Measurements from ENCODE around the gene KCNJ6.
"Not testable (repeated sequence)": the region's sequence is repeated elsewhere in the genome, so short reads cannot be mapped to it uniquely, and the experiment has no call there.

The KCNJ6 gene

GRCh38 chr21:37765221-37765900, 150.9 kb downstream of the KCNJ6 start:
- no peaks in the 10 kb centered on the region for H3K4me1 Mint-ChIP-seq
- no peaks in the 10 kb centered on the region for H3K36me3 Mint-ChIP-seq
- no peak for ATAC-seq
- no peak overlapping the region for H3K4me3 Mint-ChIP-seq
- no peak for DNase-seq (ENCODE audit: low spot score in 2 of 2)
- no peaks in the 10 kb centered on the region for H3K9me3 Mint-ChIP-seq
- no peak overlapping the region for H3K27ac Mint-ChIP-seq

GRCh38 chr21:37764691-37765090, 151.6 kb downstream of the KCNJ6 start:
- DNase-seq (ENCODE audit: low spot score in 2 of 2), result no peak
- no peaks in the 10 kb centered on the region for H3K36me3 Mint-ChIP-seq
- H3K4me1 Mint-ChIP-seq, result no peaks in the 10 kb centered on the region
- no peak overlapping the region for H3K4me3 Mint-ChIP-seq
- no peaks in the 10 kb centered on the region for H3K9me3 Mint-ChIP-seq
- ATAC-seq, result no peak
- H3K27ac Mint-ChIP-seq, result no peak overlapping the region

- Mint-ChIP-seq H3K4me3 (no peak overlapping the region), H3K4me1 (no peaks in the 10 kb centered on the region), H3K27ac (no peak overlapping the region), H3K9me3 (no peaks in the 10 kb centered on the region), H3K36me3 (no peaks in the 10 kb centered on the region)
- no peak for DNase-seq (ENCODE audit: low spot score in 2 of 2)
- no peak for ATAC-seq
Measured at GRCh38 chr21:37763298-37763697, 153.0 kb downstream of the KCNJ6 start.

GRCh38 chr21:37762606-37763005, 153.7 kb downstream of the KCNJ6 start:
- no peaks in the 10 kb centered on the region for H3K9me3 Mint-ChIP-seq
- no peak overlapping the region for H3K27ac Mint-ChIP-seq
- no peaks in the 10 kb centered on the region for H3K4me1 Mint-ChIP-seq
- H3K36me3 Mint-ChIP-seq, result no peaks in the 10 kb centered on the region
- no peak for DNase-seq (ENCODE audit: low spot score in 2 of 2)
- no peak overlapping the region for H3K4me3 Mint-ChIP-seq
- ATAC-seq, result no peak

GRCh38 chr21:37761406-37761805, 154.9 kb downstream of the KCNJ6 start:
- H3K9me3 Mint-ChIP-seq; DNase-seq (ENCODE audit: low spot score in 2 of 2); H3K4me1 Mint-ChIP-seq; ATAC-seq; H3K27ac Mint-ChIP-seq; H3K4me3 Mint-ChIP-seq; H3K36me3 Mint-ChIP-seq: not testable (repeated sequence)

GRCh38 chr21:37759777-37760176, 156.5 kb downstream of the KCNJ6 start:
- Mint-ChIP-seq H3K4me3 (no peak overlapping the region), H3K27ac (no peak overlapping the region), H3K9me3 (no peaks in the 10 kb centered on the region), H3K4me1 (no peaks in the 10 kb centered on the region), H3K36me3 (no peaks in the 10 kb centered on the region)
- ATAC-seq (no peak), DNase-seq (ENCODE audit: low spot score in 2 of 2) (no peak)

GRCh38 chr21:37758982-37759381, 157.3 kb downstream of the KCNJ6 start:
- Mint-ChIP-seq H3K9me3 (no peaks in the 10 kb centered on the region), H3K27ac (no peak overlapping the region), H3K36me3 (no peaks in the 10 kb centered on the region), H3K4me3 (no peak overlapping the region), H3K4me1 (no peaks in the 10 kb centered on the region)
- DNase-seq (ENCODE audit: low spot score in 2 of 2), result no peak
- no peak for ATAC-seq

- H3K4me1 Mint-ChIP-seq, result no peaks in the 10 kb centered on the region
- no peak for ATAC-seq
- no peak overlapping the region for H3K4me3 Mint-ChIP-seq
Measured at GRCh38 chr21:37757606-37758376, 158.5 kb downstream of the KCNJ6 start.

GRCh38 chr21:37753122-37753599, 163.1 kb downstream of the KCNJ6 start:
- Mint-ChIP-seq H3K4me3 (no peak overlapping the region), H3K36me3 (no peaks in the 10 kb centered on the region), H3K9me3 (no peaks in the 10 kb centered on the region), H3K4me1 (no peaks in the 10 kb centered on the region), H3K27ac (no peak overlapping the region)
- ATAC-seq, result no peak
- DNase-seq (ENCODE audit: low spot score in 2 of 2), result no peak

More at GRCh38 chr21:37757606-37758376, 158.5 kb downstream of the KCNJ6 start:
- H3K9me3 Mint-ChIP-seq, result no peaks in the 10 kb centered on the region
- no peaks in the 10 kb centered on the region for H3K36me3 Mint-ChIP-seq
- no peak overlapping the region for H3K27ac Mint-ChIP-seq
- DNase-seq (ENCODE audit: low spot score in 2 of 2), result no peak

- ATAC-seq, result no peak
- H3K36me3 Mint-ChIP-seq, result no peaks in the 10 kb centered on the region
- no peak overlapping the region for H3K4me3 Mint-ChIP-seq
Measured at GRCh38 chr21:37751268-37751975, 164.8 kb downstream of the KCNJ6 start.

GRCh38 chr21:37749132-37749531, 167.1 kb downstream of the KCNJ6 start:
- Mint-ChIP-seq H3K9me3 (no peaks in the 10 kb centered on the region), H3K4me3 (no peak overlapping the region), H3K4me1 (no peaks in the 10 kb centered on the region), H3K36me3 (no peaks in the 10 kb centered on the region), H3K27ac (no peak overlapping the region)
- DNase-seq (ENCODE audit: low spot score in 2 of 2) (no peak), ATAC-seq (no peak)

More at GRCh38 chr21:37751268-37751975, 164.8 kb downstream of the KCNJ6 start:
- H3K4me1 Mint-ChIP-seq, result no peaks in the 10 kb centered on the region
- H3K9me3 Mint-ChIP-seq, result no peaks in the 10 kb centered on the region
- DNase-seq (ENCODE audit: low spot score in 2 of 2), result no peak
- H3K27ac Mint-ChIP-seq, result no peak overlapping the region

GRCh38 chr21:37748351-37748750, 167.9 kb downstream of the KCNJ6 start:
- Mint-ChIP-seq H3K4me3 (no peak overlapping the region), H3K27ac (no peak overlapping the region), H3K36me3 (no peaks in the 10 kb centered on the region), H3K9me3 (no peaks in the 10 kb centered on the region), H3K4me1 (no peaks in the 10 kb centered on the region)
- ATAC-seq (no peak), DNase-seq (ENCODE audit: low spot score in 2 of 2) (no peak)

GRCh38 chr21:37746849-37747248, 169.4 kb downstream of the KCNJ6 start:
- Mint-ChIP-seq H3K4me1 (no peaks in the 10 kb centered on the region), H3K36me3 (no peaks in the 10 kb centered on the region), H3K4me3 (no peak overlapping the region), H3K9me3 (no peaks in the 10 kb centered on the region), H3K27ac (no peak overlapping the region)
- no peak for DNase-seq (ENCODE audit: low spot score in 2 of 2)
- ATAC-seq, result no peak

GRCh38 chr21:37744551-37744950, 171.7 kb downstream of the KCNJ6 start:
- Mint-ChIP-seq H3K4me1 (no peaks in the 10 kb centered on the region), H3K4me3 (no peak overlapping the region), H3K27ac (no peak overlapping the region), H3K9me3 (no peaks in the 10 kb centered on the region), H3K36me3 (no peaks in the 10 kb centered on the region)
- DNase-seq (ENCODE audit: low spot score in 2 of 2) (no peak), ATAC-seq (no peak)

GRCh38 chr21:37742532-37742931, 173.7 kb downstream of the KCNJ6 start:
- no peaks in the 10 kb centered on the region for H3K4me1 Mint-ChIP-seq
- H3K9me3 Mint-ChIP-seq, result no peaks in the 10 kb centered on the region
- H3K4me3 Mint-ChIP-seq, result no peak overlapping the region
- no peaks in the 10 kb centered on the region for H3K36me3 Mint-ChIP-seq
- DNase-seq (ENCODE audit: low spot score in 2 of 2), result no peak
- H3K27ac Mint-ChIP-seq, result no peak overlapping the region
- ATAC-seq, result no peak
